HL-60 (cell line): Measurements from ENCODE around the gene TAAR2.

ENCODE experiments used
- POLR2AphosphoS5 ChIP-seq: IDR thresholded peaks from 2 replicates; pipeline ENCODE4 v1.6.1; 2012; ENCODE audit warnings: low read depth
- REST ChIP-seq: IDR thresholded peaks from 2 replicates; pipeline ENCODE4 v1.6.1; 2012; ENCODE audit warnings: low read depth; ENCODE audit not compliant: insufficient replicate concordance
- TF ChIP-seq, protein P1 (sequence below): IDR thresholded peaks from one replicate; pipeline ENCODE4 v1.5.1; 2011; ENCODE audit warnings: low read length, control low read depth, inconsistent platforms; ENCODE audit not compliant: insufficient read depth

DNA sequence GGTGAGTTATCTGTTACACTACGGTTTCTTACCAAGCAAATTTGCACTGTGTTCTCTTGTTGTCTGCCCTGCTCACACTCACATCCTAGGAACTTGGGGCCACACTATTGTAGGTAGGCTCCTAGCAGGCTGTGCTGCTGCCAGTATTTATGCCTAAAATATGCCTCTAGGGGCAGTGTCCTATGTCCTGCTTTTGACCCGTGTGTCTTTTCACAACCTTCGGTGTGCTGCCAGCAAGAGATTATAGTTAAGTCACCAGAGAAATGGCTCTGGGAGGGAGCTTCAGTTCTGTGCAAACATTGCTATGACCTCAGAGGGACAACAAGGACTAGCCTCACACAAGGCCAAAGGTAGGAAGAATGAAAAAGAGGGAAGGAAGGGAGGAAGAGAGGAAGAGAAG lies 25.6 kb downstream of the TAAR2 start:
- TF ChIP-seq, protein P1, sequence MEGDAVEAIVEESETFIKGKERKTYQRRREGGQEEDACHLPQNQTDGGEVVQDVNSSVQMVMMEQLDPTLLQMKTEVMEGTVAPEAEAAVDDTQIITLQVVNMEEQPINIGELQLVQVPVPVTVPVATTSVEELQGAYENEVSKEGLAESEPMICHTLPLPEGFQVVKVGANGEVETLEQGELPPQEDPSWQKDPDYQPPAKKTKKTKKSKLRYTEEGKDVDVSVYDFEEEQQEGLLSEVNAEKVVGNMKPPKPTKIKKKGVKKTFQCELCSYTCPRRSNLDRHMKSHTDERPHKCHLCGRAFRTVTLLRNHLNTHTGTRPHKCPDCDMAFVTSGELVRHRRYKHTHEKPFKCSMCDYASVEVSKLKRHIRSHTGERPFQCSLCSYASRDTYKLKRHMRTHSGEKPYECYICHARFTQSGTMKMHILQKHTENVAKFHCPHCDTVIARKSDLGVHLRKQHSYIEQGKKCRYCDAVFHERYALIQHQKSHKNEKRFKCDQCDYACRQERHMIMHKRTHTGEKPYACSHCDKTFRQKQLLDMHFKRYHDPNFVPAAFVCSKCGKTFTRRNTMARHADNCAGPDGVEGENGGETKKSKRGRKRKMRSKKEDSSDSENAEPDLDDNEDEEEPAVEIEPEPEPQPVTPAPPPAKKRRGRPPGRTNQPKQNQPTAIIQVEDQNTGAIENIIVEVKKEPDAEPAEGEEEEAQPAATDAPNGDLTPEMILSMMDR: peak; percentile 32
- TF ChIP-seq POLR2AphosphoS5 (no peak), REST (no peak)
